WTC11 (cell line): ENCODE data around the gene ZNF688. TPM values are rescaled to one million over a fixed set of nuclear protein-coding genes. Genes with fewer than 3 reads are reported as not detected.
A peak's percentile ranks its signal among the peaks of the same experiment; 100 is the strongest.

Source experiments
- AR ChIP-seq: fragments of 250-450 bp; sonication (Bioruptor Pico); IDR thresholded peaks from 2 replicates; pipeline ENCODE4 v1.9.0; 2021; ENCODE audit warnings: mild to moderate bottlenecking
- CREB1 ChIP-seq: sonication (generic); formaldehyde crosslinking; IDR thresholded peaks from 2 replicates; pipeline ENCODE4 v1.8.0; 2023; ENCODE audit warnings: mild to moderate bottlenecking, missing genetic modification reagents
- E2F5 ChIP-seq: sonication (generic); formaldehyde crosslinking; IDR thresholded peaks from 2 replicates; pipeline ENCODE4 v1.8.1; 2022; ENCODE audit warnings: mild to moderate bottlenecking, moderate library complexity, missing genetic modification reagents
- EMX1 ChIP-seq: fragments of 250-450 bp; sonication (Bioruptor Pico); IDR thresholded peaks from 2 replicates; pipeline ENCODE4 v1.8.0; 2021; ENCODE audit warnings: mild to moderate bottlenecking
- FOXJ3 ChIP-seq: sonication (generic); formaldehyde crosslinking; IDR thresholded peaks from 2 replicates; pipeline ENCODE4 v1.9.0; 2021; ENCODE audit warnings: missing genetic modification reagents, mild to moderate bottlenecking, borderline replicate concordance
- KAT7 ChIP-seq: sonication (generic); formaldehyde crosslinking; IDR thresholded peaks from 2 replicates; pipeline ENCODE4 v1.8.1; 2023; ENCODE audit warnings: missing genetic modification reagents, mild to moderate bottlenecking, borderline replicate concordance
- MLX ChIP-seq: sonication (generic); formaldehyde crosslinking; IDR thresholded peaks from 2 replicates; pipeline ENCODE4 v1.8.1; 2023; ENCODE audit warnings: mild to moderate bottlenecking, missing genetic modification reagents, moderate library complexity
- NR1H2 ChIP-seq: sonication (generic); formaldehyde crosslinking; IDR thresholded peaks from 2 replicates; pipeline ENCODE4 v1.9.0; 2021; ENCODE audit warnings: mild to moderate bottlenecking, moderate library complexity, missing genetic modification reagents
- PREB ChIP-seq: sonication (generic); formaldehyde crosslinking; IDR thresholded peaks from 2 replicates; pipeline ENCODE4 v1.8.1; 2022; ENCODE audit warnings: mild to moderate bottlenecking, missing genetic modification reagents, moderate library complexity, borderline replicate concordance
- RORB ChIP-seq: fragments of 250-450 bp; sonication (Bioruptor Pico); IDR thresholded peaks from 2 replicates; pipeline ENCODE4 v1.9.0; 2021; ENCODE audit warnings: mild to moderate bottlenecking
- TCF7 ChIP-seq: sonication (generic); formaldehyde crosslinking; IDR thresholded peaks from 2 replicates; pipeline ENCODE4 v1.8.0; 2022; ENCODE audit warnings: mild to moderate bottlenecking, low read depth, missing genetic modification reagents, moderate library complexity
- USF2 ChIP-seq: sonication (generic); formaldehyde crosslinking; IDR thresholded peaks from 2 replicates; pipeline ENCODE4 v1.8.1; 2023; ENCODE audit warnings: mild to moderate bottlenecking, missing genetic modification reagents, moderate library complexity
- ZNF219 ChIP-seq: sonication (generic); formaldehyde crosslinking; IDR thresholded peaks from 2 replicates; pipeline ENCODE4 v1.8.0; 2023; ENCODE audit warnings: missing genetic modification reagents, mild to moderate bottlenecking, borderline replicate concordance
- ZNF232 ChIP-seq: sonication (generic); formaldehyde crosslinking; IDR thresholded peaks from 2 replicates; pipeline ENCODE4 v1.8.0; 2022; ENCODE audit warnings: mild to moderate bottlenecking, missing genetic modification reagents
- ZNF263 ChIP-seq: sonication (generic); formaldehyde crosslinking; IDR thresholded peaks from 2 replicates; pipeline ENCODE4 v1.8.1; 2022; ENCODE audit warnings: low read depth, mild to moderate bottlenecking, moderate library complexity, missing genetic modification reagents
- ZNF317 ChIP-seq: sonication (generic); formaldehyde crosslinking; IDR thresholded peaks from 2 replicates; pipeline ENCODE4 v1.8.1; 2023; ENCODE audit warnings: low read depth, mild to moderate bottlenecking, moderate library complexity, missing genetic modification reagents, borderline replicate concordance
- ZNF396 ChIP-seq: fragments of 250-450 bp; sonication (Bioruptor Pico); IDR thresholded peaks from 2 replicates; pipeline ENCODE4 v1.8.0; 2021; ENCODE audit warnings: mild to moderate bottlenecking, moderate library complexity, borderline replicate concordance
- ZNF423 ChIP-seq: fragments of 250-450 bp; sonication (Bioruptor Pico); IDR thresholded peaks from 2 replicates; pipeline ENCODE4 v2.1.2; 2022; ENCODE audit warnings: mild to moderate bottlenecking, moderate library complexity
- total RNA-seq: library from RNA; stranded (reverse); gene quantifications from 3 replicates; pipeline ENCODE4 v1.2.3, GENCODE V29; 2021
- TF ChIP-seq, protein P1 (sequence below): sonication (generic); formaldehyde crosslinking; IDR thresholded peaks from 2 replicates; pipeline ENCODE4 v1.8.1; 2023; ENCODE audit warnings: mild to moderate bottlenecking, missing genetic modification reagents
- TF ChIP-seq, protein P2 (sequence below): sonication (generic); formaldehyde crosslinking; IDR thresholded peaks from 2 replicates; pipeline ENCODE4 v1.8.0; 2022; ENCODE audit warnings: mild to moderate bottlenecking, missing genetic modification reagents
- TF ChIP-seq, protein P3 (sequence below): sonication (generic); formaldehyde crosslinking; IDR thresholded peaks from 2 replicates; pipeline ENCODE4 v1.8.0; 2022; ENCODE audit warnings: mild to moderate bottlenecking, missing genetic modification reagents
- TF ChIP-seq, protein P4 (sequence below): sonication (generic); formaldehyde crosslinking; IDR thresholded peaks from 2 replicates; pipeline ENCODE4 v1.8.1; 2022; ENCODE audit warnings: missing genetic modification reagents, borderline replicate concordance
- TF ChIP-seq, protein P5 (sequence below): sonication (generic); formaldehyde crosslinking; IDR thresholded peaks from 2 replicates; pipeline ENCODE4 v1.8.1; 2023; ENCODE audit warnings: mild to moderate bottlenecking, moderate library complexity, missing genetic modification reagents

ZNF688 gene
- total RNA-seq, 1 experiment from 2014 or later: 4.2 TPM

DNA sequence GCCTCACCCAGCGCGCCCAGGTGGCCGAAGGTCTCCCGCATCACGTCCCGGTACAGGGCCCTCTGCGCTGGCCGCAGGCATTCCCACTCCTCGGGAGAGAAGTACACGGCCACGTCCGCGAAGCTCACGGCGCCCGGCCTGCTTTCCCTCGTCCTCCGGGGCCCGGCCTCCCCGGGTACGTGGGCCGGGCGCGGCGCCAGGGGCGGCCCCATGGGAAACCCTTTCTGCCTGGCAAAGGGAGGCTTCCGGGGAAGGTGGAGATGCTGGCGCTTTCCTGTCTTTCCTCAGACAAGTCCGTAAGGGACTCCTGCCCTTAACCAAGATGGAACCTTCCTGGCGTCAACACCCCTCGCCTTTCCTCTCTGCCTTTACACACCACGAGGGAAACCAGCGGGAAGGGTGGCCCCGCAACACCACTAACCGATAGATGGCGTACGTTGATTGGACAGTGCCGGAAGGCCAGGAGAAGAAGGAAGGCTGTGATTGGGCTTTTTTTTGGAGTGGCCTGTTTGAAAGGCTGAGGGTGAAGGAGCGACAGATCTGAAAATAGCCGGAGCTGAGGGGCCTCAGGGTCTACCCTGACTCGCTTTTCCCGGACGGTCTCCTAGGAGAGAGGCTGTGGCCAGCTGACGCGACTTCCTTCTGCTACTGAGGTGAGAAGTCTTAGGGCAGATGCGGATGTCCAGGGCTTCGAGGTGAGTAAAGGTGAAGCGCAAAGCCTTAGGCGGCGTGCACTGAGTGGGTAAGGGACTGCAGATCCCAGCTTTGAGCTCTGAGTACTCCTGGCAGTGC is 14.1 kb upstream of the ZNF688 start, which contains the start of gene ZNF785 (continued):
- TF ChIP-seq, protein P1, sequence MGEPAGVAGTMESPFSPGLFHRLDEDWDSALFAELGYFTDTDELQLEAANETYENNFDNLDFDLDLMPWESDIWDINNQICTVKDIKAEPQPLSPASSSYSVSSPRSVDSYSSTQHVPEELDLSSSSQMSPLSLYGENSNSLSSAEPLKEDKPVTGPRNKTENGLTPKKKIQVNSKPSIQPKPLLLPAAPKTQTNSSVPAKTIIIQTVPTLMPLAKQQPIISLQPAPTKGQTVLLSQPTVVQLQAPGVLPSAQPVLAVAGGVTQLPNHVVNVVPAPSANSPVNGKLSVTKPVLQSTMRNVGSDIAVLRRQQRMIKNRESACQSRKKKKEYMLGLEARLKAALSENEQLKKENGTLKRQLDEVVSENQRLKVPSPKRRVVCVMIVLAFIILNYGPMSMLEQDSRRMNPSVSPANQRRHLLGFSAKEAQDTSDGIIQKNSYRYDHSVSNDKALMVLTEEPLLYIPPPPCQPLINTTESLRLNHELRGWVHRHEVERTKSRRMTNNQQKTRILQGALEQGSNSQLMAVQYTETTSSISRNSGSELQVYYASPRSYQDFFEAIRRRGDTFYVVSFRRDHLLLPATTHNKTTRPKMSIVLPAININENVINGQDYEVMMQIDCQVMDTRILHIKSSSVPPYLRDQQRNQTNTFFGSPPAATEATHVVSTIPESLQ: no peak
- TF ChIP-seq AR (CRISPR knock-in tag) (no peak), USF2 (CRISPR knock-in tag) (peak; percentile 64), ZNF219 (0 out of 2 replicates have a peak, but pooled peaks have one; percentile 67), ZNF317 (CRISPR knock-in tag) (no peak), MLX (CRISPR knock-in tag) (no peak), PREB (CRISPR knock-in tag) (no peak), ZNF423 (CRISPR knock-in tag) (no peak), E2F5 (peak; percentile 86), RORB (CRISPR knock-in tag) (no peak), TCF7 (CRISPR knock-in tag) (no peak), ZNF263 (CRISPR knock-in tag) (no peak), NR1H2 (peak; percentile 62; the same call in 1 of the 2 replicates), ZNF396 (CRISPR knock-in tag) (no peak), CREB1 (0 out of 2 replicates have a peak, but pooled peaks have one; percentile 66), ZNF232 (peak; percentile 96), KAT7 (CRISPR knock-in tag) (0 out of 2 replicates have a peak, but pooled peaks have one; percentile 64), EMX1 (CRISPR knock-in tag) (no peak), FOXJ3 (CRISPR knock-in tag) (peak; percentile 60; the same call in 1 of the 2 replicates)
- TF ChIP-seq, protein P2, sequence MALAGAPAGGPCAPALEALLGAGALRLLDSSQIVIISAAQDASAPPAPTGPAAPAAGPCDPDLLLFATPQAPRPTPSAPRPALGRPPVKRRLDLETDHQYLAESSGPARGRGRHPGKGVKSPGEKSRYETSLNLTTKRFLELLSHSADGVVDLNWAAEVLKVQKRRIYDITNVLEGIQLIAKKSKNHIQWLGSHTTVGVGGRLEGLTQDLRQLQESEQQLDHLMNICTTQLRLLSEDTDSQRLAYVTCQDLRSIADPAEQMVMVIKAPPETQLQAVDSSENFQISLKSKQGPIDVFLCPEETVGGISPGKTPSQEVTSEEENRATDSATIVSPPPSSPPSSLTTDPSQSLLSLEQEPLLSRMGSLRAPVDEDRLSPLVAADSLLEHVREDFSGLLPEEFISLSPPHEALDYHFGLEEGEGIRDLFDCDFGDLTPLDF (CRISPR knock-in tag): peak; percentile 80; the same call in 1 of the 2 replicates
- TF ChIP-seq, protein P3, sequence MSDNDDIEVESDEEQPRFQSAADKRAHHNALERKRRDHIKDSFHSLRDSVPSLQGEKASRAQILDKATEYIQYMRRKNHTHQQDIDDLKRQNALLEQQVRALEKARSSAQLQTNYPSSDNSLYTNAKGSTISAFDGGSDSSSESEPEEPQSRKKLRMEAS (CRISPR knock-in tag): peak; percentile 99
- TF ChIP-seq, protein P4, sequence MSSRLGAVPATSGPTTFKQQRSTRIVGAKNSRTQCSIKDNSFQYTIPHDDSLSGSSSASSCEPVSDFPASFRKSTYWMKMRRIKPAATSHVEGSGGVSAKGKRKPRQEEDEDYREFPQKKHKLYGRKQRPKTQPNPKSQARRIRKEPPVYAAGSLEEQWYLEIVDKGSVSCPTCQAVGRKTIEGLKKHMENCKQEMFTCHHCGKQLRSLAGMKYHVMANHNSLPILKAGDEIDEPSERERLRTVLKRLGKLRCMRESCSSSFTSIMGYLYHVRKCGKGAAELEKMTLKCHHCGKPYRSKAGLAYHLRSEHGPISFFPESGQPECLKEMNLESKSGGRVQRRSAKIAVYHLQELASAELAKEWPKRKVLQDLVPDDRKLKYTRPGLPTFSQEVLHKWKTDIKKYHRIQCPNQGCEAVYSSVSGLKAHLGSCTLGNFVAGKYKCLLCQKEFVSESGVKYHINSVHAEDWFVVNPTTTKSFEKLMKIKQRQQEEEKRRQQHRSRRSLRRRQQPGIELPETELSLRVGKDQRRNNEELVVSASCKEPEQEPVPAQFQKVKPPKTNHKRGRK (CRISPR knock-in tag): no peak
- TF ChIP-seq, protein P5, sequence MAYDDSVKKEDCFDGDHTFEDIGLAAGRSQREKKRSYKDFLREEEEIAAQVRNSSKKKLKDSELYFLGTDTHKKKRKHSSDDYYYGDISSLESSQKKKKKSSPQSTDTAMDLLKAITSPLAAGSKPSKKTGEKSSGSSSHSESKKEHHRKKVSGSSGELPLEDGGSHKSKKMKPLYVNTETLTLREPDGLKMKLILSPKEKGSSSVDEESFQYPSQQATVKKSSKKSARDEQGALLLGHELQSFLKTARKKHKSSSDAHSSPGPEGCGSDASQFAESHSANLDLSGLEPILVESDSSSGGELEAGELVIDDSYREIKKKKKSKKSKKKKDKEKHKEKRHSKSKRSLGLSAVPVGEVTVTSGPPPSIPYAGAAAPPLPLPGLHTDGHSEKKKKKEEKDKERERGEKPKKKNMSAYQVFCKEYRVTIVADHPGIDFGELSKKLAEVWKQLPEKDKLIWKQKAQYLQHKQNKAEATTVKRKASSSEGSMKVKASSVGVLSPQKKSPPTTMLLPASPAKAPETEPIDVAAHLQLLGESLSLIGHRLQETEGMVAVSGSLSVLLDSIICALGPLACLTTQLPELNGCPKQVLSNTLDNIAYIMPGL: peak; percentile 96
